ENCODE results near the gene HAO1. TPM values are rescaled to one million over a fixed set of nuclear protein-coding genes. Genes with fewer than 3 reads are reported as not detected.
"Not testable (repeated sequence)": the region's sequence is repeated elsewhere in the genome, so short reads cannot be mapped to it uniquely, and the experiment has no call there.

The HAO1 gene
- total RNA-seq, 3 donors from 2014 or later (not counting 1 experiment from before 2014, with no cell fraction given) = not detected

DNA sequence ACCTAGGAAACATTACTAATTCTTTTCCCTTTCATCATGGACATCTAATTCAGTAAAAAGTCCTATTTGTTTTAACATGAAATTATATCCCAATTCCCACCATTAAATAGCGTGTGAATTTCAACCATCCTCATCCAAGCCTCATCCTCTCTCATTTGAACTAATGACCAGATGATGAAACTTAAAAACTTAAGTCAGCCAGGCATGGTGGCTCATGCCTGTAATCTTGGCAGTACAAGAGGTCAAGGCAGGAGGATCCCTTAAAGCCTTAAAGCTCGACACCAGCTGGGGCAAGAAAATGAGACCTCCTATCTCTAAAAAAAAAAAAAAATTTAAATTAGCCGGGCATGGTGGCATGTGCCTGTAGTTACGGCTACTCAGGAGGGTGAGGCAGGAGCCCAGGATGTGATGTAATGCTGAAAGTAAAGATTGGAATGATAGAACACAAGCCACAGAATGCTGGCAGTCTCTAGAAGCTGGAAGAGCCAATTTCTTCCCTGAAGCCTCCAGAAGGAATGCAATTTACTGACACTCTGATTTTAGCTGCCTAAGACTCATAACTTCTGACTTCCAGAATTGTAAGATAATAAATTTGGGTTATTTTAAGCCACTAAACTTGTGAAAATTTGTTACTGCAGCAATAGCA is 27.1 kb upstream of the HAO1 start:
- H3K27me3 Mint-ChIP-seq (ENCODE audit: low read depth in 2 of 2) = peaks cover 0 to 3% of the 10 kb centered on the region in 2 donors
- H3K4me3 ChIP-seq (ENCODE audit: low read length) = no peak overlapping the region
- intact Hi-C loops (cut with micrococcal nuclease) = no loop called here
- ATAC-seq (no peak), DNase-seq (no peak)
- no peak overlapping the region for H3K27ac Mint-ChIP-seq
- no peaks in the 10 kb centered on the region for H3K36me3 ChIP-seq (ENCODE audit: control insufficient read depth, insufficient read depth, low read length)
- 82% methylated on average over 4 of the region's 4 CpGs for WGBS (ENCODE audit: insufficient coverage)
- no peaks in the 10 kb centered on the region for H3K36me3 Mint-ChIP-seq
- no peaks in the 10 kb centered on the region for H3K9me3 ChIP-seq (ENCODE audit: control insufficient read depth, insufficient read depth, low read length)
- no peaks in the 10 kb centered on the region for H3K4me1 ChIP-seq (ENCODE audit: control insufficient read depth, insufficient read depth, low read length)
- H3K4me1 Mint-ChIP-seq = no peaks in the 10 kb centered on the region
- TF ChIP-seq, protein P1, sequence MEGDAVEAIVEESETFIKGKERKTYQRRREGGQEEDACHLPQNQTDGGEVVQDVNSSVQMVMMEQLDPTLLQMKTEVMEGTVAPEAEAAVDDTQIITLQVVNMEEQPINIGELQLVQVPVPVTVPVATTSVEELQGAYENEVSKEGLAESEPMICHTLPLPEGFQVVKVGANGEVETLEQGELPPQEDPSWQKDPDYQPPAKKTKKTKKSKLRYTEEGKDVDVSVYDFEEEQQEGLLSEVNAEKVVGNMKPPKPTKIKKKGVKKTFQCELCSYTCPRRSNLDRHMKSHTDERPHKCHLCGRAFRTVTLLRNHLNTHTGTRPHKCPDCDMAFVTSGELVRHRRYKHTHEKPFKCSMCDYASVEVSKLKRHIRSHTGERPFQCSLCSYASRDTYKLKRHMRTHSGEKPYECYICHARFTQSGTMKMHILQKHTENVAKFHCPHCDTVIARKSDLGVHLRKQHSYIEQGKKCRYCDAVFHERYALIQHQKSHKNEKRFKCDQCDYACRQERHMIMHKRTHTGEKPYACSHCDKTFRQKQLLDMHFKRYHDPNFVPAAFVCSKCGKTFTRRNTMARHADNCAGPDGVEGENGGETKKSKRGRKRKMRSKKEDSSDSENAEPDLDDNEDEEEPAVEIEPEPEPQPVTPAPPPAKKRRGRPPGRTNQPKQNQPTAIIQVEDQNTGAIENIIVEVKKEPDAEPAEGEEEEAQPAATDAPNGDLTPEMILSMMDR (IDR thresholded peaks at IDR 0.05) = no peak
- no peak overlapping the region for H3K4me3 Mint-ChIP-seq
- no peak overlapping the region for H3K27ac ChIP-seq (ENCODE audit: low read length)
- H3K27me3 ChIP-seq (ENCODE audit: control insufficient read depth, insufficient read depth, low read length) = no peaks in the 10 kb centered on the region
- H3K9me3 Mint-ChIP-seq = no peaks in the 10 kb centered on the region

- no peaks in the 10 kb centered on the region for H3K27me3 ChIP-seq (ENCODE audit: control insufficient read depth, insufficient read depth, low read length)
- H3K4me1 Mint-ChIP-seq = no peaks in the 10 kb centered on the region
- H3K27ac ChIP-seq (ENCODE audit: low read length) = no peak overlapping the region
- 76% methylated on average over 3 of the region's 3 CpGs for WGBS (ENCODE audit: insufficient coverage)
- TF ChIP-seq, protein P1 (IDR thresholded peaks at IDR 0.05) = no peak
- no peak overlapping the region for H3K4me3 Mint-ChIP-seq
- no peak overlapping the region for H3K27ac Mint-ChIP-seq
- no peaks in the 10 kb centered on the region for H3K9me3 ChIP-seq (ENCODE audit: control insufficient read depth, insufficient read depth, low read length)
- H3K4me3 ChIP-seq (ENCODE audit: low read length) = no peak overlapping the region
- ATAC-seq (no peak), DNase-seq (no peak)
- no peaks in the 10 kb centered on the region for H3K9me3 Mint-ChIP-seq
- H3K36me3 Mint-ChIP-seq = no peaks in the 10 kb centered on the region
- H3K36me3 ChIP-seq (ENCODE audit: control insufficient read depth, insufficient read depth, low read length) = no peaks in the 10 kb centered on the region
- intact Hi-C loops (cut with micrococcal nuclease) = no loop called here
- H3K4me1 ChIP-seq (ENCODE audit: control insufficient read depth, insufficient read depth, low read length) = no peaks in the 10 kb centered on the region
- peaks cover 3% of the 10 kb centered on the region in 2 donors for H3K27me3 Mint-ChIP-seq (ENCODE audit: low read depth in 2 of 2)
These were observed 25.9 kb upstream of the HAO1 start for GRCh38 chr20:7966176-7966575.

DNA sequence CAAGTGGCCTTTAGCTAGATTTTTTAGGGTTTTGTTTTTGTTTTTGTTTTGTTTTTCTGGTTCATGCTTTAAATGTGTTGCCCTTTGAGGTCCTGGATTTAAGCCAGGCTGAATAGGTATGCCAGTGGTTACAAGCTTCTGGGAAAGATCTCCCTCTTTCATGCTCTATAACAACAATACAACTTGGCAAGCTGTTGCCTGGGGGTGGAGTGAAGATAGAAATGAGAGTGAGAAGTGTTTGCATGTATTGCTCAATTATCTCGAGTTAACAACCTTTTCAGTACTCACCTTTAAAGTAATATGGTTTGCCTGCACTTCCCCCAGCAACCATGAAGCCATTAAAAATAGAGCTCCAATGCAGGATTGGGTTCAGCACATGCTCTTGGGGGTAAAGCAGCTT is 19.2 kb upstream of the HAO1 start:
- Mint-ChIP-seq H3K4me1 (no peaks in the 10 kb centered on the region), H3K27me3 (ENCODE audit: low read depth in 2 of 2) (peaks cover 12 to 49% of the 10 kb centered on the region in 2 donors)

GRCh38 chr20:7956561-7956960 is 16.3 kb upstream of the HAO1 start:
- H3K27me3 ChIP-seq (ENCODE audit: control insufficient read depth, insufficient read depth, low read length); ATAC-seq; H3K9me3 ChIP-seq (ENCODE audit: control insufficient read depth, insufficient read depth, low read length); H3K27ac ChIP-seq (ENCODE audit: low read length); intact Hi-C loops (cut with micrococcal nuclease); H3K4me1 ChIP-seq (ENCODE audit: control insufficient read depth, insufficient read depth, low read length); H3K36me3 ChIP-seq (ENCODE audit: control insufficient read depth, insufficient read depth, low read length); H3K4me3 ChIP-seq (ENCODE audit: low read length); H3K4me1 Mint-ChIP-seq; DNase-seq; H3K9me3 Mint-ChIP-seq; H3K4me3 Mint-ChIP-seq; H3K27ac Mint-ChIP-seq; H3K36me3 Mint-ChIP-seq: not testable (repeated sequence)
- WGBS (ENCODE audit: insufficient coverage) = 90% methylated on average over 9 of the region's 9 CpGs
- H3K27me3 Mint-ChIP-seq (ENCODE audit: low read depth in 2 of 2) = peaks cover 14 to 64% of the 10 kb centered on the region in 2 donors

More for the DNA sequence above, 19.2 kb upstream of the HAO1 start:
- no peaks in the 10 kb centered on the region for H3K36me3 ChIP-seq (ENCODE audit: control insufficient read depth, insufficient read depth, low read length)
- Mint-ChIP-seq H3K9me3 (peaks cover 0 to 6% of the 10 kb centered on the region in 2 donors), H3K27ac (no peak overlapping the region), H3K36me3 (no peaks in the 10 kb centered on the region), H3K4me3 (no peak overlapping the region)
- peaks cover 5% of the 10 kb centered on the region for H3K9me3 ChIP-seq (ENCODE audit: control insufficient read depth, insufficient read depth, low read length)
- no peaks in the 10 kb centered on the region for H3K4me1 ChIP-seq (ENCODE audit: control insufficient read depth, insufficient read depth, low read length)
- no peak overlapping the region for H3K4me3 ChIP-seq (ENCODE audit: low read length)
- intact Hi-C loops (cut with micrococcal nuclease) = no loop called here
- H3K27ac ChIP-seq (ENCODE audit: low read length) = no peak overlapping the region
- ATAC-seq = no peak
- H3K27me3 ChIP-seq (ENCODE audit: control insufficient read depth, insufficient read depth, low read length) = no peaks in the 10 kb centered on the region
- DNase-seq = no peak
- TF ChIP-seq, protein P1 (IDR thresholded peaks at IDR 0.05) = no peak
- WGBS (ENCODE audit: insufficient coverage) = no CpG with 5 or more reads among the region's 1 CpG

Data from natural killer cell (primary cell).